ENCODE data around the gene KIF11.
A peak's percentile ranks its signal among the peaks of the same experiment; 100 is the strongest.
"Not testable (repeated sequence)": the region's sequence is repeated elsewhere in the genome, so short reads cannot be mapped to it uniquely, and the experiment has no call there.

Gene KIF11

GRCh38 chr10:92592761-92593618, at the start of gene KIF11:
Gene KIF11 (plus strand): TSS chr10:92593130. CDS start chr10:92593376, 246 bp downstream.
- peak; percentile 98 for DNase-seq

DNA sequence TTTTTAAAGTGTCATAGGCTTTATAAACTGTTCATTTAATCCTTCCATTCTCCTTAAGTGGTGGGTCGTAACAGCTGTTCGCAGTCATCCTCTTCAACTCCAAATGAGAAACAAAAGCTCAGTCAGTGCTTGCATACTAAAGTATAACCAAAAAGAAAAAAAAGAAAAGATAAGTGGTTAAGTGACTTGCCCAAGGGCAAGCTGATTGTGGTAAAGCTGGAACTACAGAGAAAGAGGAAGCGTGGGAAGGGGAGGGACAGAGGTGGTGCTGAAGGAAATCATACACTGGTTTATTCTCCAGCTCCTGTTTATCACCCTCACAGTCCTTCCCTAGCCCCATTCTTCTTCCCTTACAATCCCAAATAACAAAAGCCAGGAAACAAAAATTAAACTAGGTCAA, 48.6 kb upstream of the KIF11 start:
- no peak for DNase-seq

DNA sequence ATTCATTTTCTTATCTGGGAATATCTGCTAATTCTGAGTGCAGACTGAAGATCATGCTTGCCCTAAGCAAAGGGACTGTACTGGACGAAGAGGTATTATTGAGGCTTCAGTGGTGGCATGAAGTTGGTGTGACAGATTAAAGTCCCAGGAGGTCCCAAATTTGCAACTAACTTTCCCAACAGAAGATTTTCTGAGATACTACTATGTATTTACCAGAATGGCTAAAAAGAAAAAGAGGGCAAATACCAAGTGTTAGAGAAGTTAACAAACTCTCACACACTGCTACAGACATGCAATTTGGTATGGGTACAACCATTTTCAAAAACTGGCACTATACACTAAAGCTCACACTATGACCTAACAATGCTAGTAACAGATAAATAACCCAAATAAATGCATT, 47.4 kb upstream of the KIF11 start:
- no peak for DNase-seq

- no peak for DNase-seq
These were observed 45.3 kb upstream of the KIF11 start for GRCh38 chr10:92547676-92548075.

DNA sequence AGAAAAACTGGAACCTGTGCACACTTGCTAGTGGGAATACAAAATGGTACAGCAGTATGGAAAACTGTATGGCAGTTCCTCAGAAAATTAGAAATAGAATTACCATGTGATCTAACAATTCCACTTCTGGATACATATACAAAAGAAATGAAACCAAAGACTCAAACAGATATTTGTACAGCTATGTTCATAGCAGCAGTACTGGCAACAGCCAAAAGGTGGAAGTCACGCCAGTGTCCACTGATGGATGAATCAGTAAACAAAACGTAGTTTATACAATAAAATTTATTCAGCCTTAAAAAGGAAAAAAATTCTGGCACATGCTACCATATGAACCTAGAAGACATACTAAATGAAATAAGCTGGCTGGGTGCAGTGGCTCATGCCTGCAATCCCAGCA, 42.0 kb upstream of the KIF11 start:
- no peak for DNase-seq

GRCh38 chr10:92552310-92552709, 40.6 kb upstream of the KIF11 start:
- DNase-seq: no peak

GRCh38 chr10:92553959-92554358, 39.0 kb upstream of the KIF11 start:
- DNase-seq: no peak

- no peak for DNase-seq
These were observed 33.9 kb upstream of the KIF11 start for GRCh38 chr10:92559046-92559445.

- DNase-seq: no peak
These were observed 30.5 kb upstream of the KIF11 start for GRCh38 chr10:92562424-92562823.

GRCh38 chr10:92567952-92568600, 24.9 kb upstream of the KIF11 start:
- DNase-seq: no peak

GRCh38 chr10:92569071-92569470, 23.9 kb upstream of the KIF11 start:
- no peak for DNase-seq

GRCh38 chr10:92569663-92570062, 23.3 kb upstream of the KIF11 start:
- not testable (repeated sequence) for DNase-seq

GRCh38 chr10:92571649-92572048, 21.3 kb upstream of the KIF11 start:
- no peak for DNase-seq

GRCh38 chr10:92572362-92573090, 20.4 kb upstream of the KIF11 start:
- DNase-seq: no peak

- DNase-seq: no peak
These were observed 19.7 kb upstream of the KIF11 start for GRCh38 chr10:92573091-92573797.

DNA sequence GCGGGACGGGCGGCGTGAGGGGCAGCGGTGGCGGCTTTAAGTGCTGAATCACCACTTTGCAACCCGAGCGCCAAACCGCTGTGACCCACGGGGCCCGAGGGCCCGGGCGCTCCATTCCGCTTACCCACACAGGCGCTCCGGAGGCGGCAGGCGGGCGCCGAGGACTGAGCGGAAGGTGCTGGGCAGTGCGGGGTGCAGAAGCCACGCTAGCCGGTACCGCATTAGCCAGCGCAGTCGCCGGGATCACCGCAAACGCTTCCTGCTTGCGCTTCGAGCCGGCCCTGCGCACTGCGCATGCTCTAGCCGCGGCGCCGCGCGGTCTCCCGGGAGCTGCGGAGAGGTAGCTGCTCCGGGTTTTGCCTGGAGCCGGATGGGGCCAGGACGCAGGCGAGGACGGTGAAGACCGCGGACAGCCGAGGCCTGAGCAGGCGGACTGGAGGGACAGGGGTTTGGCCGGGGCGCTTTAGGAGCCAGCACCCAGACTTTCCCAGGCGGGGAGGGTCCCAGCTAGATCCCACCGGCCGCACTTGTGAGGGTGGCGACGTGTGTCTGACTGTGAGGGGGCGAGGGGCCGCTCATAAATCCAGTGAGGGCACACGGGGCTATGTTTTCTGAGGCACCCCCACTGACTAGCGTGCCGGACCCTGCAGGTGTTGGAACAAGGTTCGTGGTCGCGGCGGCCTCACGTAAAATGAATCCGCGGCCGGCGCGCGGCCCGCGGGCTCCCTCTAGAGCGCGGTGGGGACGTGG, 19.0 kb upstream of the KIF11 start, which contains the start of gene IDE:
Gene IDE, minus strand, starts transcription at position 296 of the 750 bp plus-strand sequence. Its CDS starts 74 bp downstream, at position 222.
- peak; percentile 61 for DNase-seq

- no peak for DNase-seq
These were observed 18.2 kb upstream of the KIF11 start for GRCh38 chr10:92574548-92575261.

- no peak for DNase-seq
These were observed 17.0 kb upstream of the KIF11 start for GRCh38 chr10:92575961-92576360.

- DNase-seq: not testable (repeated sequence)
These were observed 10.6 kb upstream of the KIF11 start for GRCh38 chr10:92582347-92582746.

GRCh38 chr10:92590623-92591549, 2.0 kb upstream of the KIF11 start:
- no peak for DNase-seq
